GM23248 (cell line): ENCODE results near the gene EPHB4. TPM values are rescaled to one million over a fixed set of nuclear protein-coding genes. Genes with fewer than 3 reads are reported as not detected.

Source experiments
- DNase-seq: peaks from one replicate; pipeline ENCODE4 v3.0.0-alpha.2; 2015
- H2AFZ ChIP-seq: fragments of 200-600 bp; sonication (generic); 2 replicates; pipeline ENCODE4 v1.6.1; 2016; ENCODE audit warnings: antibody characterized with exemption
- H3F3A ChIP-seq: fragments of 200-600 bp; sonication (generic); 2 replicates; pipeline ENCODE4 v1.6.1; 2016; ENCODE audit warnings: mild to moderate bottlenecking, antibody characterized with exemption, mixed run types; ENCODE audit not compliant: insufficient read depth
- H3K27ac ChIP-seq: fragments of 200-600 bp; sonication (generic); 2 replicates; pipeline ENCODE4 v1.5.1; 2016; ENCODE audit warnings: mild to moderate bottlenecking
- H3K27me3 ChIP-seq: fragments of 200-600 bp; sonication (generic); replicated peaks from 2 replicates; pipeline ENCODE4 v1.6.1; 2016; ENCODE audit warnings: mild to moderate bottlenecking; ENCODE audit not compliant: insufficient read depth
- H3K36me3 ChIP-seq: fragments of 200-600 bp; sonication (generic); 2 replicates; pipeline ENCODE4 v1.6.1; 2016; ENCODE audit warnings: low read depth, mild to moderate bottlenecking
- H3K4me1 ChIP-seq: fragments of 200-600 bp; sonication (generic); 2 replicates; pipeline ENCODE4 v1.6.1; 2016; ENCODE audit warnings: mild to moderate bottlenecking; ENCODE audit not compliant: insufficient read depth
- H3K4me2 ChIP-seq: fragments of 200-600 bp; sonication (generic); one replicate; pipeline ENCODE4 v1.6.1; 2016; ENCODE audit warnings: mild to moderate bottlenecking; ENCODE audit not compliant: unreplicated experiment
- H3K4me3 ChIP-seq: fragments of 200-600 bp; sonication (generic); 2 replicates; pipeline ENCODE4 v1.5.1; 2016; ENCODE audit warnings: mild to moderate bottlenecking
- H3K79me2 ChIP-seq: fragments of 200-600 bp; sonication (generic); 2 replicates; pipeline ENCODE4 v1.6.1; 2016; ENCODE audit warnings: mild to moderate bottlenecking; ENCODE audit not compliant: insufficient read depth
- H3K9ac ChIP-seq: fragments of 200-600 bp; sonication (generic); 2 replicates; pipeline ENCODE4 v1.6.1; 2016; ENCODE audit warnings: mild to moderate bottlenecking
- H3K9me2 ChIP-seq: fragments of 200-600 bp; sonication (generic); 2 replicates; pipeline ENCODE4 v1.6.1; 2016; ENCODE audit warnings: mixed run types, mild to moderate bottlenecking, moderate library complexity; ENCODE audit not compliant: insufficient read depth
- H3K9me3 ChIP-seq: fragments of 200-600 bp; sonication (generic); one replicate; pipeline ENCODE4 v1.6.1; 2017; ENCODE audit warnings: low read depth
- H4K20me1 ChIP-seq: fragments of 200-600 bp; sonication (generic); 2 replicates; pipeline ENCODE4 v1.6.0; 2016; ENCODE audit not compliant: insufficient read depth
- EZH2 ChIP-seq: fragments of 200-600 bp; sonication (generic); IDR thresholded peaks from 2 replicates; pipeline ENCODE4 v1.6.1; 2018; ENCODE audit warnings: antibody characterized with exemption, mild to moderate bottlenecking; ENCODE audit not compliant: insufficient read depth, poor library complexity, severe bottlenecking
- EZH2phosphoT487 ChIP-seq: fragments of 200-600 bp; sonication (generic); IDR thresholded peaks from 2 replicates; pipeline ENCODE4 v1.6.1; 2018; ENCODE audit warnings: antibody characterized with exemption, moderate library complexity, mild to moderate bottlenecking, low read depth; ENCODE audit not compliant: insufficient read depth
- WGBS, 2 experiments: methylation state at CpG; one replicate each; pipeline ENCODE4 v1.1.6; 2015 to 2017; ENCODE audit warnings: low lambda C conversion rate in 2 of 2, low coverage in 1 of 2; ENCODE audit errors: missing lambda C conversion rate in 2 of 2; 5-methylcytosine and 5-hydroxymethylcytosine counted together
- in situ Hi-C: fragments of 300-500 bp; cut with MboI; formaldehyde crosslinking; loops from 2 replicates; pipeline ENCODE4 v1.15.0; 2020
- microRNA-seq: library from miRNA; unstranded; fragments of <30 nt; microRNA quantifications from one replicate; pipeline ENCODE4, GENCODE V29; 2016; ENCODE audit warnings: borderline number of aligned reads
- polyA plus RNA-seq: library from polyadenylated mRNA; unstranded; fragments of >200 nt; fragmentation: Nextera tagmentation; extraction: Ambion mirVana; gene quantifications from 2 replicates; pipeline ENCODE4 v1.2.1, GENCODE V29; 2016
- small RNA-seq: library from RNA; depleted of rRNA; stranded (forward); fragments of <200 nt; gene quantifications from one replicate; pipeline ENCODE3, GENCODE V24; 2014; ENCODE audit warnings: low read depth, low replicate concordance
- total RNA-seq: library from RNA; depleted of rRNA; stranded (reverse); fragments of >200 nt; shearing (Covaris generic); gene quantifications from 2 replicates; pipeline ENCODE4 v1.2.3, GENCODE V29; 2014; rRNA removed

Gene EPHB4
- total and polyA plus RNA-seq, 2 experiments from 2014 or later: 6.7 to 32.9 TPM

GRCh38 chr7:100753750-100754149 lies 73.6 kb downstream of the EPHB4 start:
- DNase-seq: peak; percentile 14
- Histone ChIP-seq H3K4me2 (no peak overlapping the region), H3K27me3 (peaks cover 25% of the 10 kb centered on the region), H3K9me3 (no peaks in the 10 kb centered on the region), H3K36me3 (no peaks in the 10 kb centered on the region), H3K4me1 (no peaks in the 10 kb centered on the region), H3K4me3 (no peak overlapping the region), H3K79me2 (no peaks in the 10 kb centered on the region), H3K9me2 (no peaks in the 10 kb centered on the region), H2AFZ (no peak overlapping the region), H3K27ac (no peak overlapping the region), H3K9ac (no peak overlapping the region), H4K20me1 (no peaks in the 10 kb centered on the region), H3F3A (no peaks in the 10 kb centered on the region)
- TF ChIP-seq EZH2phosphoT487 (no peak), EZH2 (no peak)
- in situ Hi-C loops: no loop called here
- 59 to 64% methylated on average over 3 of the region's 3 CpGs for WGBS, 2 experiments

- H3K9ac ChIP-seq: no peak overlapping the region
- no peaks in the 10 kb centered on the region for H3K9me3 ChIP-seq
- H4K20me1 ChIP-seq: no peaks in the 10 kb centered on the region
- H3K4me3 ChIP-seq: no peak overlapping the region
- H3K27me3 ChIP-seq: peaks cover 25% of the 10 kb centered on the region
- H3K79me2 ChIP-seq: no peaks in the 10 kb centered on the region
- H3K27ac ChIP-seq: no peak overlapping the region
- H3K36me3 ChIP-seq: no peaks in the 10 kb centered on the region
- H2AFZ ChIP-seq: no peak overlapping the region
- no peaks in the 10 kb centered on the region for H3F3A ChIP-seq
- TF ChIP-seq EZH2: no peak
- no peak for TF ChIP-seq EZH2phosphoT487
- no peaks in the 10 kb centered on the region for H3K9me2 ChIP-seq
- DNase-seq: no peak
- in situ Hi-C loops: no loop called here
- H3K4me1 ChIP-seq: no peaks in the 10 kb centered on the region
- 51 to 68% methylated on average over 3 to 5 of the region's 5 CpGs for WGBS, 2 experiments
- no peak overlapping the region for H3K4me2 ChIP-seq
Observed at GRCh38 chr7:100752994-100753393, 74.3 kb downstream of the EPHB4 start.

Small RNAs within 50 kb of the gene (microRNA-seq; reads per million reads assigned to microRNA genes)
- gene MIR6875: 1.5 reads per million

Small RNAs within 50 kb of the gene (small RNA-seq; reads per million reads assigned to genes)
- gene RN7SL750P: not detected

Other genes with a start within 250 kb of the EPHB4 start
- gene LRCH4, start 241.4 kb downstream of the EPHB4 start, total RNA-seq: 13.6 and 29.2 TPM in 2 replicates
- 11.0 and 12.9 TPM in 2 replicates for gene LRCH4, start 241.4 kb downstream of the EPHB4 start, polyA plus RNA-seq
- gene FBXO24, start 241.2 kb downstream of the EPHB4 start, total RNA-seq: 0.43 and 0.89 TPM in 2 replicates
- 0.11 and 0.38 TPM in 2 replicates for gene FBXO24, start 241.2 kb downstream of the EPHB4 start, polyA plus RNA-seq
- gene PCOLCE, start 225.2 kb downstream of the EPHB4 start, total RNA-seq: 211 and 267 TPM in 2 replicates
- 536 and 544 TPM in 2 replicates for gene PCOLCE, start 225.2 kb downstream of the EPHB4 start, polyA plus RNA-seq
- gene MOSPD3, start 215.0 kb downstream of the EPHB4 start, total RNA-seq: 14.0 and 17.5 TPM in 2 replicates
- 26.5 and 27.1 TPM in 2 replicates for gene MOSPD3, start 215.0 kb downstream of the EPHB4 start, polyA plus RNA-seq
- gene TFR2, start 186.0 kb downstream of the EPHB4 start, total RNA-seq: 0.11 and 0.51 TPM in 2 replicates
- 0.28 and 0.79 TPM in 2 replicates for gene TFR2, start 186.0 kb downstream of the EPHB4 start, polyA plus RNA-seq
- gene ACTL6B, start 171.1 kb downstream of the EPHB4 start, total RNA-seq: not detected in 2 replicates
- gene ACTL6B, start 171.1 kb downstream of the EPHB4 start, polyA plus RNA-seq: not detected in 2 replicates
- gene GNB2, start 153.8 kb downstream of the EPHB4 start, total RNA-seq: 65.6 and 89.8 TPM in 2 replicates
- gene GNB2, start 153.8 kb downstream of the EPHB4 start, polyA plus RNA-seq: 130 and 132 TPM in 2 replicates
- gene GIGYF1, start 133.3 kb downstream of the EPHB4 start, total RNA-seq: 15.6 and 19.5 TPM in 2 replicates
- gene GIGYF1, start 133.3 kb downstream of the EPHB4 start, polyA plus RNA-seq: 6.4 and 7.4 TPM in 2 replicates
- 31.3 and 35.2 TPM in 2 replicates for gene POP7, start 121.4 kb downstream of the EPHB4 start, total RNA-seq
- 63.4 and 67.9 TPM in 2 replicates for gene POP7, start 121.4 kb downstream of the EPHB4 start, polyA plus RNA-seq
- not detected in 2 replicates for gene EPO, start 107.1 kb downstream of the EPHB4 start, total RNA-seq
- not detected in 2 replicates for gene EPO, start 107.1 kb downstream of the EPHB4 start, polyA plus RNA-seq
- gene ZAN, start 93.9 kb downstream of the EPHB4 start, total RNA-seq: not detected in 2 replicates
- gene ZAN, start 93.9 kb downstream of the EPHB4 start, polyA plus RNA-seq: not detected in 2 replicates
- gene SLC12A9, start 25.2 kb upstream of the EPHB4 start, total RNA-seq: 16.8 and 21.2 TPM in 2 replicates
- gene SLC12A9, start 25.2 kb upstream of the EPHB4 start, polyA plus RNA-seq: 6.1 and 7.9 TPM in 2 replicates
- 113 and 121 TPM in 2 replicates for gene TRIP6, start 39.9 kb upstream of the EPHB4 start, total RNA-seq
- gene TRIP6, start 39.9 kb upstream of the EPHB4 start, polyA plus RNA-seq: 68.6 and 71.3 TPM in 2 replicates
- gene SRRT, start 47.6 kb upstream of the EPHB4 start, total RNA-seq: 57.1 and 58.9 TPM in 2 replicates
- gene SRRT, start 47.6 kb upstream of the EPHB4 start, polyA plus RNA-seq: 74.8 and 74.9 TPM in 2 replicates
- gene UFSP1, start 62.2 kb upstream of the EPHB4 start, total RNA-seq: 6.7 and 9.9 TPM in 2 replicates
- gene UFSP1, start 62.2 kb upstream of the EPHB4 start, polyA plus RNA-seq: 4.3 and 5.1 TPM in 2 replicates
- gene ACHE, start 68.4 kb upstream of the EPHB4 start, total RNA-seq: not detected in 2 replicates
- 0.14 TPM in 1 of 2 replicates, not detected in the other for gene ACHE, start 68.4 kb upstream of the EPHB4 start, polyA plus RNA-seq
- not detected in 2 replicates for gene MUC3A, start 122.0 kb upstream of the EPHB4 start, total RNA-seq
- not detected in 2 replicates for gene MUC3A, start 122.0 kb upstream of the EPHB4 start, polyA plus RNA-seq
- gene MUC12, start 142.0 kb upstream of the EPHB4 start, total RNA-seq: 0.54 and 1.5 TPM in 2 replicates
- gene MUC12, start 142.0 kb upstream of the EPHB4 start, polyA plus RNA-seq: 1.0 and 1.3 TPM in 2 replicates
- gene MUC17, start 192.6 kb upstream of the EPHB4 start, total RNA-seq: not detected in 2 replicates
- gene MUC17, start 192.6 kb upstream of the EPHB4 start, polyA plus RNA-seq: not detected in 2 replicates